Natural killer cell treated with Interleukin-12 subunit alpha and Interleukin-12 subunit beta and Interleukin-15 and Interleukin-18, amount 100 ng/mL, for 72 hours (primary cell): Measurements from ENCODE around the gene KCNQ2. TPM values are rescaled to one million over a fixed set of nuclear protein-coding genes. Genes with fewer than 3 reads are reported as not detected.

Source experiments
- ATAC-seq, 2 donors: fragments of 150-1000 bp; cut with Tn5 transposase in 1 of 2; sonication (Bioruptor Pico), chemical (Tn5 transposase) in 1 of 2; 2 replicates each; pipeline ENCODE4 v1.10.0; 2021
- DNase-seq: peaks from one replicate; pipeline ENCODE4 v3.0.0; 2022; ENCODE audit warnings: low spot score
- H3K27ac Mint-ChIP-seq, 2 donors: 1 replicate in 1 of 2; 2 replicates in 1 of 2; pipeline ENCODE4 v1.8.0; 2022; ENCODE audit warnings: mixed read lengths in 2 of 2, mild to moderate bottlenecking in 1 of 2, moderate library complexity in 1 of 2
- H3K27me3 Mint-ChIP-seq, 2 donors: 1 replicate in 1 of 2; 2 replicates in 1 of 2; pipeline ENCODE4 v1.8.0; 2022; ENCODE audit warnings: mixed read lengths in 2 of 2
- H3K36me3 Mint-ChIP-seq: one replicate; pipeline ENCODE4 v1.8.0; 2022; ENCODE audit warnings: mixed read lengths
- H3K4me1 Mint-ChIP-seq, 2 donors: 1 replicate in 1 of 2; 2 replicates in 1 of 2; pipeline ENCODE4 v1.8.0; 2022; ENCODE audit warnings: low read depth in 2 of 2, mixed read lengths in 2 of 2, mild to moderate bottlenecking in 1 of 2
- H3K4me3 Mint-ChIP-seq: one replicate; pipeline ENCODE4 v1.8.0; 2022; ENCODE audit warnings: mixed read lengths
- H3K9me3 Mint-ChIP-seq: 2 replicates; pipeline ENCODE4 v1.8.0; 2022; ENCODE audit warnings: mixed read lengths
- total RNA-seq, 2 donors: library from RNA; stranded (reverse); gene quantifications; one replicate each; pipeline ENCODE4 v1.2.3, GENCODE V29; 2022

The KCNQ2 gene
- total RNA-seq, 2 donors from 2014 or later, result not detected

DNA sequence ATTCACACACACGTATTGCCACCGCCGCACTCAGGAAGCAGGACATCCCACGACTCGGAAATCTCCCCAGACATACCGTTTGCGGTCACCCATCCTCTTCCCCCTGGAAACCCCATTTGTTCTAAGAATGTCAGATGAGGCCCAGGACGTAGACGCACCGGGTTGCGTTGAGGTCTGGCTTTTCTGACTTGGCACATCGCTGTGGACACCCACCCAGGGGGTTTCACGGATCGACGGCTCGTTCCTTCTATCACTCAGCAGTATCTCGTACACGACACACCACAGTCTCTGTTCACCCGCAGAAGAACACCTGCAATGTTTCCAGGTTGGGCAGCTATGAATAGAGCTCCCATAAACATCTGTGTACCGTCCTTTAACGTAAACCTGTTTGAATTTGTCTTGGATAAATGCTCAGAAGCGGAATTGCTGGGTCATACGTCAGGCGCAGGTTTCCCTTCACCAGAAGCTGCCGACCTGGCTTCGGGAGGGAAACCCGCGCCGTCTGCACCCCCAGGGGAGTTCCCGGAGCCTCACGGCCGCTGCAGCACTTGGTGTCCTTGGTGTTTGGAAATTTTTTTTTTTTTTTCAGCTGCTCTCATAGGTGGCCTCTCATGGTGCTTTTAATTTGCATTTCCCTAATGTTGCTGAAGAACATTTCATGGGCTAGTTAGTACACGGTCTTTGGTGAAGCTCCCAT is 35.8 kb upstream of the KCNQ2 start:
- ATAC-seq, result peak; percentile 36 to 65

DNA sequence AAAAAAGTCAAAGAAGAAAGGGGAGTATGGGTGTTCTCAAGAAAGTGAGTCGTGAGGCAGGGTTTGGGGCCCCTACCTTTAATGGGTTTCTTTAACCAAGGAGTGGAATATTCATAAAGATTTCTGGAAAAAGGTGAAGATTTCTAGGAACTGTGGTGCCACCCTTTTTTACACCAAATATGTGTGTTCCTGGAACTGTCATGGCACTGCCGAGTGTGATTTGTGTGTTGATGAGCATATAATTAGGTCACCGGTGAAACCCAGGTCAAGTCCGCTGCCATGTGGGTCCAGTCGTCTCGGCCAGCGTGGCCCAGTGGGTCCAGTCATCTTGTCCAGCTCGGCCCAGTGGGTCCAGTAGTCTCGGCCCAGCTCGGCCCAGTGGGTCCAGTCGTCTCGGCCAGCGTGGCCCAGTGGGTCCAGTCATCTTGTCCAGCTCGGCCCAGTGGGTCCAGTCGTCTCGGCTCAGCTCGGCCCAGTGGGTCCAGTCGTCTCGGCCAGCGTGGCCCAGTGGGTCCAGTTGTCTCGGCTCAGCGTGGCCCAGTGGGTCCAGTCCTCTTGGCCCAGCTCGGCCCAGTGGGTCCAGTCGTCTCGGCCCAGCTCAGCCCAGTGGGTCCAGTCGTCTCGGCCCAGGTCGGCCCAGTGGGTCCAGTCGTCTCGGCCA is 34.8 kb upstream of the KCNQ2 start:
- Mint-ChIP-seq H3K27ac (no peak overlapping the region), H3K4me3 (peak overlapping the region; percentile 9), H3K36me3 (no peaks in the 10 kb centered on the region), H3K27me3 (peaks cover 24 to 27% of the 10 kb centered on the region in 2 donors), H3K9me3 (no peaks in the 10 kb centered on the region), H3K4me1 (no peaks in the 10 kb centered on the region)
- no peak for ATAC-seq
- DNase-seq, result no peak

More for the DNA sequence above, 35.8 kb upstream of the KCNQ2 start:
- DNase-seq, result peak; percentile 41
- Mint-ChIP-seq H3K27ac (no peak overlapping the region), H3K4me3 (no peak overlapping the region), H3K4me1 (peaks cover 0 to 1% of the 10 kb centered on the region in 2 donors), H3K9me3 (no peaks in the 10 kb centered on the region), H3K36me3 (no peaks in the 10 kb centered on the region), H3K27me3 (peaks cover 32 to 34% of the 10 kb centered on the region in 2 donors)

DNA sequence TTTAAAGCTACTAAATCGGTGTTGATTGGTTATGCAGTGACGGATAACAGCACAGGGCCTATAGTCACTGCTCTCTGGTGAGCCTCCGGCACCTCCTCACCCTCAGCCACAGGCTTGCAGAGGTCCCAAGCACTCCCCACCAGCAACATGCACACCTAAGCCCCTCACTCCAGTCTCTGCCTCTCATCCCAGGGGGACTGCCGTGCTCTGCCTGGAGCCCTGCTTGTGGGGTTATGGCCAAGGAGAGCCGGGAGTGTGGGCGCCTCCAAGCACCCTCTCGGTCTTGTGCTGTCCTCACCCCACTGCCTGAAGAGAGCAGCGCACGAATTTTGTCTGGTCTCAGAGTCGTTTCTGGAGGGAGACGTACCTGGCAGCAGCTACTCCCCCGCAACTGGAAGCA is 33.3 kb upstream of the KCNQ2 start:
- H3K4me3 Mint-ChIP-seq, result no peak overlapping the region
- H3K4me1 Mint-ChIP-seq, result no peaks in the 10 kb centered on the region
- no peak overlapping the region for H3K27ac Mint-ChIP-seq
- ATAC-seq (no peak), DNase-seq (no peak)
- H3K27me3 Mint-ChIP-seq, result peaks cover 19 to 24% of the 10 kb centered on the region in 2 donors
- H3K36me3 Mint-ChIP-seq, result no peaks in the 10 kb centered on the region
- no peaks in the 10 kb centered on the region for H3K9me3 Mint-ChIP-seq

DNA sequence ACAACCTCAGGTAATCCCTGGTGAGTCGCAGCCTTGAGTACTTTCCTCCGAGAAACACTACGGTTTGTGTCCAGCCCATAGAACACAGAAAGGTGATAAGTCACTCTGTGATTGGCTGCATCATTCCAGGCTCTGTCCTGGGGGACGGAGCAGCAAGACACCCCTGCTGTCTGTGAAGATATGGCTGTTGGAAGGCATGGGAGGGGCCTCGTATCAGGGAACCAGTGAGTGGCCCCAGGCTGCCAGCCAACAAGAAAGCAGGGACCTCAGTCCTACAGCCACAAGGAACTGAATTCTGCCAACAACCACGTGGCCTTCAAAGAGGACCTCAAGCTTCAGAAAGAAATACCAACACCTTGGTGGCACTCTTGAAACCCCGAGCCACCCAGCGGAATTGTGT is 32.8 kb upstream of the KCNQ2 start:
- H3K9me3 Mint-ChIP-seq, result no peaks in the 10 kb centered on the region
- H3K4me1 Mint-ChIP-seq, result no peaks in the 10 kb centered on the region
- H3K4me3 Mint-ChIP-seq, result no peak overlapping the region
- peaks cover 19 to 24% of the 10 kb centered on the region in 2 donors for H3K27me3 Mint-ChIP-seq
- no peak overlapping the region for H3K27ac Mint-ChIP-seq
- DNase-seq (peak; percentile 13), ATAC-seq (no peak)
- no peaks in the 10 kb centered on the region for H3K36me3 Mint-ChIP-seq

DNA sequence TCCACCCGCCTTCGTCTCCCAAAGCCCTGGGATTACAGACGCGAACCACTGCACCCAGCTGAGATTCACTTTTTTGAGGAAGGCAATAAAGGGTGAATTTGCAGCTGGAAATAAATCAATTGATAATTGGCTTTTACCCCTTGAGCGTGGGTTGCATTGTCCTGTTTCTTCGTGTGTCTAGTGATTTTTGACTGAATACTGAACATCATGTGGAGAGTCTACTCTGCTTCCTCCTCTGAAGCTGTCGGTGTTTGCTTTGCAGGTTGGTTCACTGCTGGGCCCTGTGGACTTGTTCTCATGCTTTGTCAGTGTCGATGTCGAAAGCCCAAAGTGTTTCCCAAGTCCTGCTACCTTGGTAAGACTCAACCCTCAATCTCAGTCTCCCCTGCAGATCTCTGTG is 32.2 kb upstream of the KCNQ2 start:
- no peak for DNase-seq
- H3K36me3 Mint-ChIP-seq, result no peaks in the 10 kb centered on the region
- no peak overlapping the region for H3K4me3 Mint-ChIP-seq
- no peaks in the 10 kb centered on the region for H3K4me1 Mint-ChIP-seq
- H3K27me3 Mint-ChIP-seq, result peaks cover 14 to 22% of the 10 kb centered on the region in 2 donors
- no peak for ATAC-seq
- no peak overlapping the region for H3K27ac Mint-ChIP-seq
- no peaks in the 10 kb centered on the region for H3K9me3 Mint-ChIP-seq

DNA sequence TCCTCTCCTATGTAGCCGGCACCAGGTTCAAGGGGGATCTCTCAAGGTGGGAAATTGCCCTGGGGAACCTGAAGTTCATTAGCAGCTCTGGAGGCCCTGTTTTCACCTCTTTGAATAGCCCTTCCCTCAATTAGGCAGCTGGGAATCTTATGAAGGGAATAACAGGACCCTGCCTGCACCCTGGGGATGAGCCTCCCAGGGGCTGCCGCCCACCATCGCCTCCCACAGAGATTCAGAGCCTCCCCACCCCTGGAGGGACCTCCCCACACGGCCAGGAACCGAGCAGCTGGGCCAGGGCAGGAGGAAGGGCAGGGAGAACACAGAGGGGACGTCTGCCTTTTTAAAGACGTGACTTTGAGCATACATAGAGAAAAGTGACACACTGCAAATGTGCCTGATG is 31.1 kb upstream of the KCNQ2 start:
- Mint-ChIP-seq H3K9me3 (no peaks in the 10 kb centered on the region), H3K4me1 (no peaks in the 10 kb centered on the region), H3K36me3 (no peaks in the 10 kb centered on the region), H3K4me3 (no peak overlapping the region), H3K27ac (no peak overlapping the region), H3K27me3 (peaks cover 5 to 16% of the 10 kb centered on the region in 2 donors)
- DNase-seq (no peak), ATAC-seq (no peak)

DNA sequence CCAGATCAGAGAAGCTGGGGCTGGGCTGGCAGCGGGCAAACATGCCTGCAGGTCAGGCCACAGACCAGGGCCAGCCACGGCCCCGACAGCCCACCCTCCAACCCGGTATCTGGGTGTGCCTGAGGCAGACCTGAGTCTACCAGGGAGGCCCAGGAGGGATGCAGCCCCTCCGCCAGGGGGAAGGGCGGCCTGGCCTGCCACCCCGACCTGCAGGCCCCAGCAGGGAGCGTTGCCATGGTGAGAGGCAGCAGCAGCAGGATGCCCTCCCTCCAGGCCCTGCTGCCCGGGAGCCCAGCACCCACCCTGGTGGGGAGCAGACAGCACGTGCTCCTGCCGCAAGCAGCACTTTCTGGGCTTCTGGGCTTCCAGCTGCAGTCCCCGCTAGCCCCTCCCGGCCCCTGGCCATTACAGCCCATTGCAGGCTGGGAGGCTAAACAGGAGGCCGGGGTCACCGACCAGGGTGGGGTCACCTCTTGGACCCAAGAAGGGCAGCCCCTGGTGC is 30.3 kb upstream of the KCNQ2 start:
- Mint-ChIP-seq H3K27ac (no peak overlapping the region), H3K36me3 (no peaks in the 10 kb centered on the region), H3K4me1 (no peaks in the 10 kb centered on the region), H3K4me3 (no peak overlapping the region), H3K27me3 (peaks cover 5 to 11% of the 10 kb centered on the region in 2 donors), H3K9me3 (no peaks in the 10 kb centered on the region)
- ATAC-seq (no peak), DNase-seq (peak; percentile 22)

DNA sequence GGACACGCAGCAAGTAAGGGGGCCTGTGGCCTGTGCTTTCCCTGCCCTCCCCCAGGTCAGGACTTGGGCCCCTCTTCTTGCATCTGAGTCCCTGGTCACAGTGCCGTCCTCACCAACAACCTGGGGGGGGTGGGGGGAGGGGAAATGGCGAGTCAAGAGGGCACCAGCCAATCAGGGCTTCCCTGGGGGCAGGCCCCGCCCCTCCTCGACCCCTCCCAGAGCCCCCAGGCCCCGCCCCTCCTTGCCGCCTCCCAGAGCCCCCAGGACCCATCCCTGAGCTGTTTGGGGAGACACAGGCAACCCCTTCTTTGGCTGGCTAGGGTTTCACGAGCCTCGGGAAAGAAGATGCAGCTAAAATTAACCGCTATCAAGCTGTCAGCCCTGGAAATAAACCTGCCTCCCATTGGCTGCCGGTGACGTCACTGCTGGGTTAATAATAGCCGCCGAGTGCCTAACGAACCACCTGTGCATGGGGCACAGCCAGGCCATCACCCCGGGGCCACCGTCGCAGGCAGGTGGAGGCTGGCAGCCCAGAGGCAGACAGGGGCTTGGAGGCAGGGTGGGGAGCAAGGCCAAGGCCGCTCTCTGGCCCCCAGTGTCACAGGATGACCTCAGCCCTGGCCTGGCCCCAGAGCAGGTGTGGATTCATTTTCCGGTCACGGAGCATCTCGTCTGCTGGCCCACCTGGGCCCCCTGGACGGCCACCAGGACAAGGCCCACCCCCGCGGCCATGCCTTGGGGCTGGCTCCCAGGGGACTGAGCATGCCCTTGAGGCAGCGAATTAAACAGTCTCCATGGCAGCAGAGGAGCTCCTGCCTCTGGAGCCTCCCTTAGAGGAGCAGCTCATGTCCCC is 29.6 kb upstream of the KCNQ2 start:
- Mint-ChIP-seq H3K27me3 (peaks cover 5 to 11% of the 10 kb centered on the region in 2 donors), H3K4me1 (no peaks in the 10 kb centered on the region), H3K27ac (no peak overlapping the region), H3K36me3 (no peaks in the 10 kb centered on the region), H3K4me3 (no peak overlapping the region), H3K9me3 (no peaks in the 10 kb centered on the region)
- DNase-seq (peak; percentile 49), ATAC-seq (no peak)

DNA sequence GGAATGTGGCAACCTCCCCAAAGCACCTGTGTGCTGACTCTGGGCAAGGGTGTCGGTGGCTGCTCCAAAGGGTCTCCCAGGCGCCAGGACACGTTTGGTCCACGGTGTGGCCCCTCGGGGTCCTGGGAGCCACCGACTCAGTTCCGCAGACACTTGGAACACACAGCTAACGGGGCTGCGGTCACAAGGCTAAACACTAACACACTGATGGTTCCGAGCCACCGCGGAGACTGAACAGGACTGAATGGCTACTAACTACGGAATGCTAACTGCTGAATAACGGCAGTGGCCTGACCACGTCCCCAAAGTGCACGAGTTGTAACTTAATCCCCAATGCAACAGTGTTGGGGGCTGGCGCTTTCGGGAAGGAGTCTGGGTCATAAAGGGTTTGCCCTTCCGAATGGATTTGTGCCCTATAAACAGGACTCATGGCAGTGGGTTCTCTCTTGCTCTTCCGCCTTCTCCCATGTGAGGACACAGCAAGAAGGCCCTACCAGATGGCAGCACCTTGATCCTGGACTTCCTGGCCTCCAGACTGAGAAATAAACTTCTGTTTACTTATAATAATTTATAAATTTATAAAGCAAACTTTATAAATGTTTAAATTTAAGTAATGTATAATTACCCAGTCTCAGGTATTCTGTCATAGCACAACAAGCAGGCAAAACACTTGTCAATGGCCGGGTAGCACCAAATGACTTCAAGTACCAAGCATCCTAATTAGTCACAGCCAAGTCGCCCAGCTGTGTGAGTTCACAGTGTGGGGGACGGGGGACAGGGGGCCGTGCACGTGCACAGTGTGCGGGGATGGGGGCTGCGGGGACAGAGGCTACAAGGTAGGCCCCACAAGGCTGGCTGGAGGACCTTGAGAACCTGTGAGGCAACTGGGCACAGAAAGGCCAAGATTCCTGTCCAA is 28.7 kb upstream of the KCNQ2 start:
- DNase-seq (no peak), ATAC-seq (no peak)
- Mint-ChIP-seq H3K4me1 (no peaks in the 10 kb centered on the region), H3K27me3 (peaks cover 0 to 11% of the 10 kb centered on the region in 2 donors), H3K36me3 (no peaks in the 10 kb centered on the region), H3K9me3 (no peaks in the 10 kb centered on the region), H3K27ac (no peak overlapping the region), H3K4me3 (no peak overlapping the region)

DNA sequence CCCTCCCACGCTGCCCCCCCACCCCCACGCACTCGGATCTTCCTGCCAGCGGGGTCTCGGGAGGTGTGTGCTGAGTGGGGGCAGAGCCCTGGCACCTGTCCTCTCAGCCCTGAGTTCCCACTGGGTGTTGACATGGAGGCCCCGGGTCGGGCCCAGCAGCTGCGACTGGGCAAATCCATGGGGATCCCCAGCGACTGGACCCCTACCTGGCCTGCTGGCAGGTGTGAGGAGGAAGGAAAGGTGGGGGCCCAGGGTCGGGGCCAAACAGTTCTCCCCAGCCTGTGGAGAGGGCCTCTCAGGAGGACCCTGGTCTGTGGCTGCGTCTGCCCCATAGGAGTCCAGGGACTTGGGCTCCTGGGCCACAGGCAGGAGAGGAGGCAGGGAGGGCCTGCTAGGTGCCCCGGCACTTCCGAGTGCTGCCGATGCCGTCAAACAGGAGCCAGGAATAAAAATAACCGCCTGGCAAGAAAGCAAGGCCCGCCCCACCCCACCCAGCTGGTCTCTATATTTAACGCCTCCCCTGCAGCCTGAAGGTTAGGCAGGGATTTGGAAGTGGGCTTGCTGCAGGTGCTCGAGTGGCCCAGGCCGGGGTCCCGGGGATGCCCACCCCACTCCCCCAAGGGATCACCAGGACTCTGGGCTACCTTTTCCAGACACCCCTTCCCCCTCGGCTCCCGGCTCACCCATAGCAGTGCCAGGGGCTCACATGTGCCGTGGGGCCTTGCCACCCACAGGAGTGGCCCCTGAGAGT is 27.9 kb upstream of the KCNQ2 start:
- H3K4me1 Mint-ChIP-seq, result no peaks in the 10 kb centered on the region
- no peak for DNase-seq
- no peaks in the 10 kb centered on the region for H3K36me3 Mint-ChIP-seq
- no peaks in the 10 kb centered on the region for H3K9me3 Mint-ChIP-seq
- peaks cover 0 to 11% of the 10 kb centered on the region in 2 donors for H3K27me3 Mint-ChIP-seq
- no peak for ATAC-seq
- H3K4me3 Mint-ChIP-seq, result no peak overlapping the region
- no peak overlapping the region for H3K27ac Mint-ChIP-seq

DNA sequence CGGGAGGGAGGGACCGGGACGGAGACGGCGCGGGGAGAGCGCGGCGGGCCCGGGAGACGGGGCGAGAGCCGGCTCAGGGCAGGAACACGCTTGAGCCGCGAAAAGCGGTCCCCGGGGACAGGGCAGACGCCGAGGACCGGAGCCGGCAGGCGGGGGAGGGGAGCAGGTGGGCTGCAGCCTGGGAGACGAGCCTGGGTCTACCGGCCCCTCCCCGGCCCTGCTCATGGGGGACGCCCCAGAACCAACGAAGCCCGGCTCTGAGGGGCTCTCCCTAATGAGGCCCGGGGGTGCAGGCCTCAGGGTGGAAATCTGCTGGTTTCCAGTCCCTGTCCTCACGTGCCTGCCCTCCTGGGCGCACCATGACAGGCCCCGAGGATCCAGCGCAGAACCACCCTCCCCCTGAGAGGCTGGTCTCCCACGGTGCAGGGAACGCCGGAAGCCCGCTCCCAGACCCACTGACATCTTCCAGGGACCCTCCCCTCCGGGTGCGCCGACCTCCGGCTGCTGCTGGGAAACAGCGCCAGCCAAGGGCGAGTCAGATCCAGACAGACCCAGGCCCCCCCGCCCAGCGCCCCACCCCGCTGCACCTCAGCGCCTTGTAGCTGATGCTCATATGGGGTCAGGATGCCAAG is 27.0 kb upstream of the KCNQ2 start:
- ATAC-seq (peak in 1 of 2 donors; percentile 12), DNase-seq (no peak)
- H3K27ac Mint-ChIP-seq, result no peak overlapping the region
- peaks cover 0 to 5% of the 10 kb centered on the region in 2 donors for H3K27me3 Mint-ChIP-seq
- no peaks in the 10 kb centered on the region for H3K4me1 Mint-ChIP-seq
- H3K9me3 Mint-ChIP-seq, result no peaks in the 10 kb centered on the region
- no peak overlapping the region for H3K4me3 Mint-ChIP-seq
- H3K36me3 Mint-ChIP-seq, result no peaks in the 10 kb centered on the region

DNA sequence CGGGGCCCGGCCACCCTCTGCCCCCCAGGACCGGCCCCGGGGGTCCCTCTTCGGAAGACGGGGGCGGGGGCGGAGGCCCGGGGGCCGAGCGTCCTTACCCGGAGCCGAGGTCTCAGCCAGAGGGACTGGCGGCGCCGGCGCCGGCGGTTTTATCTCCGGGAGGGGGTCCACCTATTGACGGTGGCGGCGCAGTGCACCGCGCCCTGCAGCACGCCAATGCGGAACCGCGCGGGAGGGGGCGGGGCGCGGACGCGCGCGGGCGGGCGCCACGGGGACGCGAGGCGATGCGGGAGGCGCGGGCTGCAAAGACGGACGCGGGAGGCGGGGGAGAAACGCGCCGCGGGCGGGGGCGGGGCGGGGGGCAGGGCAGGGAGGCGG is 26.5 kb upstream of the KCNQ2 start, which contains the start of gene EEF1A2:
Gene EEF1A2 (minus strand): TSS at position 124 of the 378 bp plus-strand sequence. CDS start 1,320 bp downstream, outside the sequence.
- H3K4me3 Mint-ChIP-seq, result no peak within 1 kb of the TSS
- H3K27ac Mint-ChIP-seq, result no peak within 1 kb of the TSS
- no peaks in the 10 kb centered on the region for H3K9me3 Mint-ChIP-seq
- H3K27me3 Mint-ChIP-seq, result peaks cover 0 to 3% of the 10 kb centered on the region in 2 donors
- no peaks in the 10 kb centered on the region for H3K36me3 Mint-ChIP-seq
- H3K4me1 Mint-ChIP-seq, result no peaks in the 10 kb centered on the region
- peak; percentile 14 to 62 for ATAC-seq
- no peak for DNase-seq
